ENCODE results near the gene HOXB2.

HOXB2 gene

DNA sequence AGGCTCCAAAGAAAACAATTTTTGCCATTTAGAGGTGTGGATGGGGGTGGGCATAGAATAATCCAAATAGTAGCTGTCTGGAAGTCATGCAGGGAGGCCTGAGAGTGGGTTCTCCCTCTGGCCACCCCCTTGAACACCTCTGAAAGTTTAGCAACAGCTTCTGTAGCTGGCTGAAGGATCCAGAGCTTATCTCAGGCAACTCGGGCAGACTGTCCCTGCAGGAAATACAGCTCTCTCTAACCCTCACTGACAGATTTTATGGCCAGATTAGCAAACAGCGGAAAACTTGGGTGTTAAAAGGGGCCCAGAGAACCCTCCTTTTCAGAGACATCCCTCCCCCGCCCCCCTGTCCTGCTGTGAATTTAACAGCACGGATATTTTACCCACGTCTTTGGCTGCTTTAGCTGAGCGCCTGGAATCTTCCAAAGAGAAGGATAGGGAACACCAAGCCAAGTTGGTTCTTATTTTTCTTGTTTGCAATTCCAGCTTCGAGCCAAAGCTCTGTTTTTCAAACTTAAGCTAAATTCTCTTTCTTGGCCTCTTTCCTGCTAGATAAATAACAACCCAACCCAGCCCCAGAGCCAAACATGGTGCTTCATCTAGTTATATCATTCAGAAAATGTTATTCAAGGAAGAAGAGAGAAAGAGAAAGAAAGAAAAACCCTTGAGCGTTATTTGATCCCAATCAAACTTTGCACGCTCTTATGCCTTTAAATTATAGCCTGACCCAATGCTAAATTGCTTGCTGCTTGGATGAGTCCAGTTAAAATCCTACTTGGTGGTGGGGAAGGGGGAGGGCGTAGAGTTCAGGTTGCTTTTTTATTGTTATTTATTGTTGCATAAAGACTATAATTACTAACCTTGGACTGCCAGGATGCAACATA lies 2.3 kb upstream of the HOXB2 start:
- no peak for DNase-seq (ENCODE audit: extremely low read depth, insufficient read length)
- no peaks in the 10 kb centered on the region for H3K27me3 ChIP-seq (replicated peaks; ENCODE audit: control insufficient read depth, insufficient read depth, low read length)
- TF ChIP-seq, protein P1, sequence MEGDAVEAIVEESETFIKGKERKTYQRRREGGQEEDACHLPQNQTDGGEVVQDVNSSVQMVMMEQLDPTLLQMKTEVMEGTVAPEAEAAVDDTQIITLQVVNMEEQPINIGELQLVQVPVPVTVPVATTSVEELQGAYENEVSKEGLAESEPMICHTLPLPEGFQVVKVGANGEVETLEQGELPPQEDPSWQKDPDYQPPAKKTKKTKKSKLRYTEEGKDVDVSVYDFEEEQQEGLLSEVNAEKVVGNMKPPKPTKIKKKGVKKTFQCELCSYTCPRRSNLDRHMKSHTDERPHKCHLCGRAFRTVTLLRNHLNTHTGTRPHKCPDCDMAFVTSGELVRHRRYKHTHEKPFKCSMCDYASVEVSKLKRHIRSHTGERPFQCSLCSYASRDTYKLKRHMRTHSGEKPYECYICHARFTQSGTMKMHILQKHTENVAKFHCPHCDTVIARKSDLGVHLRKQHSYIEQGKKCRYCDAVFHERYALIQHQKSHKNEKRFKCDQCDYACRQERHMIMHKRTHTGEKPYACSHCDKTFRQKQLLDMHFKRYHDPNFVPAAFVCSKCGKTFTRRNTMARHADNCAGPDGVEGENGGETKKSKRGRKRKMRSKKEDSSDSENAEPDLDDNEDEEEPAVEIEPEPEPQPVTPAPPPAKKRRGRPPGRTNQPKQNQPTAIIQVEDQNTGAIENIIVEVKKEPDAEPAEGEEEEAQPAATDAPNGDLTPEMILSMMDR (IDR thresholded peaks at IDR 0.05; ENCODE audit: insufficient read depth, low read length, poor library complexity, severe bottlenecking) = no peak
- no peak overlapping the region for H3K4me3 ChIP-seq (replicated peaks; ENCODE audit: low read depth, low read length)
- H3K36me3 ChIP-seq (ENCODE audit: control insufficient read depth, insufficient read depth, low read length) = no peaks in the 10 kb centered on the region

DNA sequence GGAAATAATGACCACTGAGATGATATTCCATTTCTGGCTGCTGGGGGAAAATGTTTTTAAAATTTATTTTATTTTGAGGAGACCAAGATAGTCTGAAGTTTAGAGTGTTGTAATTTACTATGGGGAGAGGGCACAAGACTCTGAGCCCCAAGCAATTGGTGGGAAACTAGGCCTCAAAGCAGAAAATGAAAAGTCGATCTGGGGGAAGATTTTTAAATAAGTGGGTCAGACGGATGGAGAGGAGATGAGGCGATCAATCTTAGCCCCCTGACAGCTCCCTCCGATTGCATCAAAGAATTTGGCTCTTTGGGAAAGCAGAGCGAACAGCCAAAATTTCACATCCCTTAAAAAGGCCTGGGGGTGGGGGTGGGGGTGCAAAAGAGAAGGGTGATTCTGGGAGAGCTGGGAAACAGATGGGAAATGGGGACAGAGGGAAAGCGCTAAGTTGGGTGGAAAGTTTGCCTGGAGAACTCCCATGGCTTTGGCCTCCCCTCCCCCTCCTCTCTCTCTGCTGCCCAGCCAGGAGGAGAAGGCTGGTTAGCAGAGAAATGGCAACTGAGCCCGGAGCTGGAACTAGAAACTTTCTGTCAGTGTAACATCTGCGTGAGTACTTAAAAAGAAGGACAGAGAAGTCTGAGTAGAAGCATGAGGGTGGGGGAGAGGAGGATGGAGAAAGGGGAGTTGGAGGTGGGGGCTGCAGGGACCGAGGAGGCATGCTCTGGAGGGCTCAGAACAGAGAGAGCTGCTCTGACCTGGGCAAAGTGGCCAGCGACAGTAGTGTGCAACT lies 1.4 kb upstream of the HOXB2 start:
- TF ChIP-seq, protein P1 (IDR thresholded peaks at IDR 0.05; ENCODE audit: insufficient read depth, low read length, poor library complexity, severe bottlenecking) = no peak
- Histone ChIP-seq H3K27me3 (replicated peaks; ENCODE audit: control insufficient read depth, insufficient read depth, low read length) (no peaks in the 10 kb centered on the region), H3K36me3 (ENCODE audit: control insufficient read depth, insufficient read depth, low read length) (no peaks in the 10 kb centered on the region), H3K4me3 (replicated peaks; ENCODE audit: low read depth, low read length) (no peak overlapping the region)
- no peak for DNase-seq (ENCODE audit: extremely low read depth, insufficient read length)

DNA sequence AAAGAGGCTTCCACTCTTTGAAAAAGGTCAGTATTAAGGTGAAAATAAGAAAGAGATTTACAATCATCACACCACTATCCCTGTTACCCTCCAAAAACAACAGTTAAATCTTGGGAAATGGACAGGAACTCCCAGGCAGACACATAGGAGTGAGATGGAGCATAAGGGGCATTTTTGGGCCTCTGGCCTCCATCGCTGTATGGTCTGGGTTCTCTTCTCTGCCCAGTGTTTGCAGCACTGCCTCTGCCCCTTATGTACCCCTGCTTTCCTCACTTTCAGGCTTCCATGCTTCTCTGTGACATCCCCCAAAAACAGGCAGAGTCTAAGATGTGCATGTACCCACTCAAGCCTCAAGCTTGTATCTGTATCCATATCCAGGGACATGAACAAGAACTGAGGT lies 630 bp upstream of the HOXB2 start:
- TF ChIP-seq, protein P1 (IDR thresholded peaks at IDR 0.05; ENCODE audit: insufficient read depth, low read length, poor library complexity, severe bottlenecking) = no peak
- Histone ChIP-seq H3K4me3 (replicated peaks; ENCODE audit: low read depth, low read length) (no peak overlapping the region), H3K36me3 (ENCODE audit: control insufficient read depth, insufficient read depth, low read length) (no peaks in the 10 kb centered on the region), H3K27me3 (replicated peaks; ENCODE audit: control insufficient read depth, insufficient read depth, low read length) (no peaks in the 10 kb centered on the region)
- no peak for DNase-seq (ENCODE audit: extremely low read depth, insufficient read length)

DNA sequence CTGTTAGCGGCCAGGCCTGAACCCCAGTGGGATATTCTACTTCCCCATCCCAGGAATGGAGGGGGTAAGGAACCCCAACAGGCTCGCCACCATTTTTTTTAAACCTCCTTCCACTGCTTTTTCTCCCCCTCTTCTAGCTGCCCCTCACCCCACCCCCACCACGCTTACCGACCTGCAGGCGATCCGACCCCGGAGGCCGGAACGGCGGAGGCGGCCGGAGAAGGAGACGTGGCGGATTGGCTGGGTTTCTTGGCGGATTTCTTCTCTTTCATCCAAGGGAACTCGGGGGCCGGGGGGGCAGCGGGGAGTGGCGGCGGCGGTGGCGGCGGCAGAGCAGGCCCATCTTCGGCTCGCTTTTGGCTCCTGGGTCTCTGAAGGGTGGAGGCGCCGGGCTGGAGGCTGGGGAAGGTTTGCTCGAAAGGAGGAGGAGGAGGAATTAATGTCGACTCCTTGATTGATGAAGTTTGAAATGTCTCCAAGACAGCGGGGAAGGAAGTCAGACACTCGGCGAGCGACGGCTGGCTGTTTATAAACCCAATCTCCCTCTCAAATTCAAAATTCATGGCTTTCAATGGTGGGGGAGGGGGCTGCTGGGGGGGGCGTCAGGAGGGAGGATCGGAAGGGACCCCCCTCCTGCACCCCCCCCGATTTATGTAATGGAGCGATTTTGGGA lies 424 bp downstream of the HOXB2 start:
- H3K4me3 ChIP-seq (replicated peaks; ENCODE audit: low read depth, low read length) = peak overlapping the region; percentile 56
- peak; percentile 38 for DNase-seq (ENCODE audit: extremely low read depth, insufficient read length)
- no peaks in the 10 kb centered on the region for H3K27me3 ChIP-seq (replicated peaks; ENCODE audit: control insufficient read depth, insufficient read depth, low read length)
- TF ChIP-seq, protein P1 (IDR thresholded peaks at IDR 0.05; ENCODE audit: insufficient read depth, low read length, poor library complexity, severe bottlenecking) = no peak
- no peaks in the 10 kb centered on the region for H3K36me3 ChIP-seq (ENCODE audit: control insufficient read depth, insufficient read depth, low read length)

DNA sequence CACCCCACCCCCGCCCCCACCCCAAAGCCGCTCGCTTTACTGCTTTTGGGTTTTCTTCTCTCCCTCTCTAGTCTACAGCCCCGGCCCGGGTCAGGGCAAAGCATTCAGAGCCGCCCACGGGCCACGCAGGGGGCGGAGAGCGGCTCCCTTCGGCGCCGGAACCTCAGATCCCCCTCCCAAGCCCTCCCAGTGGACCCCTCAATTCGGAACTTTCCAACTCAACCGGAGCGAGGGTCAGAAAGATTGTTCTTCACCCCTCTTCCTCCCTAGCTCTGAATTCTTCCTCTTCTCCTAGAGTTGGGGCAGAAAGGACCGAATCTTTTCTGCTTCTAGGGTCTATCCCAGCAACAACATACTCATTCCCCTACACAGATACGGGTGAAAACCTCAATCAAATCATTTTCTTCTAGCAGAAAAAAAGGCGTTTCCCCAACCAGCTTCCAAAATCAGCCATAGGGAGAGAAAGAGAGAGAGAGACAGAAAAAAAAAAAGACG lies 1.0 kb downstream of the HOXB2 start:
- TF ChIP-seq, protein P1 (IDR thresholded peaks at IDR 0.05; ENCODE audit: insufficient read depth, low read length, poor library complexity, severe bottlenecking) = no peak
- H3K27me3 ChIP-seq (replicated peaks; ENCODE audit: control insufficient read depth, insufficient read depth, low read length) = no peaks in the 10 kb centered on the region
- DNase-seq (ENCODE audit: extremely low read depth, insufficient read length) = no peak
- H3K36me3 ChIP-seq (ENCODE audit: control insufficient read depth, insufficient read depth, low read length) = no peaks in the 10 kb centered on the region
- H3K4me3 ChIP-seq (replicated peaks; ENCODE audit: low read depth, low read length) = peak overlapping the region; percentile 56

Data from GM06990 (cell line).